Upper lobe of left lung (tissue), 4 donors: ENCODE measurements around the gene LDLRAD2.
"Not testable (repeated sequence)": the region's sequence is repeated elsewhere in the genome, so short reads cannot be mapped to it uniquely, and the experiment has no call there.

Source experiments
- CTCF ChIP-seq, 6 experiments: fragments of 450-650 bp in 4 of 6; fragments of 200-600 bp in 2 of 6; sonication (generic) in 2 of 6; IDR thresholded peaks; one replicate each; pipeline ENCODE4 v1.5.1; 2016 to 2019; ENCODE audit warnings: antibody characterized with exemption in 6 of 6
- POLR2A ChIP-seq, 4 donors: fragments of 450-650 bp; IDR thresholded peaks; one replicate each; pipeline ENCODE4 v1.5.1; 2016 to 2017; ENCODE audit warnings: antibody characterized with exemption in 4 of 4, mild to moderate bottlenecking in 2 of 4

GRCh38 chr1:21826694-21827093, 14.6 kb downstream of the LDLRAD2 start:
- TF ChIP-seq POLR2A, CTCF (IDR thresholded peaks at IDR 0.05): not testable (repeated sequence)
